ENCODE data around the gene SYNC. TPM values are rescaled to one million over a fixed set of nuclear protein-coding genes. Genes with fewer than 3 reads are reported as not detected.

Gene SYNC
- total RNA-seq, 1 experiment from 2014 or later: 0.20 TPM

GRCh38 chr1:32686387-32686786 is 16.2 kb downstream of the SYNC start:
- H3K27me3 ChIP-seq (replicated peaks; ENCODE audit: control insufficient read depth, insufficient read depth, low read length): no peaks in the 10 kb centered on the region
- CTCF ChIA-PET: no interaction called here
- no peaks in the 10 kb centered on the region for H3K36me3 ChIP-seq (ENCODE audit: control insufficient read depth, insufficient read depth, low read length)
- intact Hi-C loops (cut with micrococcal nuclease; ENCODE audit: unreplicated experiment): no loop called here
- no peaks in the 10 kb centered on the region for H3K9me3 ChIP-seq
- H3K36me3 Mint-ChIP-seq (ENCODE audit: insufficient read depth, unreplicated experiment): peaks cover 29% of the 10 kb centered on the region
- no peak overlapping the region for H3K27ac Mint-ChIP-seq (ENCODE audit: unreplicated experiment)
- H3K27me3 Mint-ChIP-seq (ENCODE audit: insufficient read depth, unreplicated experiment): no peaks in the 10 kb centered on the region
- DNase-seq: no peak
- TF ChIP-seq CTCF (IDR thresholded peaks at IDR 0.05; ENCODE audit: insufficient read depth in 1 of 2, low read depth in 1 of 2, low read length in 1 of 2, severe bottlenecking in 1 of 2, unreplicated experiment in 1 of 2): no peak
- no peak overlapping the region for H3K4me3 Mint-ChIP-seq (ENCODE audit: unreplicated experiment)
- no peaks in the 10 kb centered on the region for H3K9me3 Mint-ChIP-seq (ENCODE audit: unreplicated experiment)
- BruUV-seq (replicated peaks): no TSS peak
- no peaks in the 10 kb centered on the region for H3K4me1 ChIP-seq
- POLR2A ChIA-PET: no interaction called here
- H3K4me3 ChIP-seq (ENCODE audit: low read depth, low read length): no peak overlapping the region
- H3K4me1 Mint-ChIP-seq (ENCODE audit: low read depth, unreplicated experiment): peaks cover 6% of the 10 kb centered on the region

DNA sequence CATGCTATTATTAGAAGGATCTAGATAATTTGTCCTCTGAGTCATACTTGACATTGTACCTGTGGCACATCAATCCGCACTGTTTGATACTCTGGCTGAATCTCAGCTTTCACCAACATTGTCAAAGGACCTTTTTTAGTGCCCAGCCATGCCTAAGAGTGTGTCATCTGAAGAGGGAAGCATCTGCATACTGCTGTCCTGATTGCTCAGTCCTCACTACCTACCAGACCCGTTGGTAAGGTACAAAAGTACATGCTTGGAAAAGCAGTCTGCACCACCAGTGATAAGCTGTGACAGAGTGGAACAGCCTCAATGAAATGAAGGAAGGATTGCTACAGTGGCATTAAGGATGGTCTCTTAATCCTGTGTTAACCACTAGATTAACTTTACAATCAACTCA is 17.1 kb downstream of the SYNC start:
- BruUV-seq (replicated peaks): no TSS peak
- H3K4me1 ChIP-seq: no peaks in the 10 kb centered on the region
- ChIA-PET POLR2A (no interaction called here), CTCF (no interaction called here)
- Mint-ChIP-seq H3K9me3 (ENCODE audit: unreplicated experiment) (no peaks in the 10 kb centered on the region), H3K27ac (ENCODE audit: unreplicated experiment) (no peak overlapping the region), H3K4me3 (ENCODE audit: unreplicated experiment) (no peak overlapping the region), H3K36me3 (ENCODE audit: insufficient read depth, unreplicated experiment) (peaks cover 38% of the 10 kb centered on the region), H3K27me3 (ENCODE audit: insufficient read depth, unreplicated experiment) (no peaks in the 10 kb centered on the region), H3K4me1 (ENCODE audit: low read depth, unreplicated experiment) (peaks cover 6% of the 10 kb centered on the region)
- no peak for TF ChIP-seq CTCF (IDR thresholded peaks at IDR 0.05; ENCODE audit: insufficient read depth in 1 of 2, low read depth in 1 of 2, low read length in 1 of 2, severe bottlenecking in 1 of 2, unreplicated experiment in 1 of 2)
- H3K36me3 ChIP-seq (ENCODE audit: control insufficient read depth, insufficient read depth, low read length): no peaks in the 10 kb centered on the region
- H3K9me3 ChIP-seq: no peaks in the 10 kb centered on the region
- no peak for DNase-seq
- H3K27me3 ChIP-seq (replicated peaks; ENCODE audit: control insufficient read depth, insufficient read depth, low read length): no peaks in the 10 kb centered on the region
- H3K4me3 ChIP-seq (ENCODE audit: low read depth, low read length): no peak overlapping the region
- intact Hi-C loops (cut with micrococcal nuclease; ENCODE audit: unreplicated experiment): no loop called here

- ChIA-PET CTCF (no interaction called here), POLR2A (no interaction called here)
- no peaks in the 10 kb centered on the region for H3K27me3 Mint-ChIP-seq (ENCODE audit: insufficient read depth, unreplicated experiment)
- no TSS peak for BruUV-seq (replicated peaks)
- no peaks in the 10 kb centered on the region for H3K9me3 ChIP-seq
- intact Hi-C loops (cut with micrococcal nuclease; ENCODE audit: unreplicated experiment): no loop called here
- no peaks in the 10 kb centered on the region for H3K9me3 Mint-ChIP-seq (ENCODE audit: unreplicated experiment)
- no peaks in the 10 kb centered on the region for H3K27me3 ChIP-seq (replicated peaks; ENCODE audit: control insufficient read depth, insufficient read depth, low read length)
- H3K4me1 Mint-ChIP-seq (ENCODE audit: low read depth, unreplicated experiment): peaks cover 6% of the 10 kb centered on the region
- no peaks in the 10 kb centered on the region for H3K36me3 ChIP-seq (ENCODE audit: control insufficient read depth, insufficient read depth, low read length)
- H3K4me3 Mint-ChIP-seq (ENCODE audit: unreplicated experiment): no peak overlapping the region
- H3K4me3 ChIP-seq (ENCODE audit: low read depth, low read length): no peak overlapping the region
- H3K4me1 ChIP-seq: no peaks in the 10 kb centered on the region
- TF ChIP-seq CTCF (IDR thresholded peaks at IDR 0.05; ENCODE audit: insufficient read depth in 1 of 2, low read depth in 1 of 2, low read length in 1 of 2, severe bottlenecking in 1 of 2, unreplicated experiment in 1 of 2): no peak
- no peak for DNase-seq
- no peak overlapping the region for H3K27ac Mint-ChIP-seq (ENCODE audit: unreplicated experiment)
- H3K36me3 Mint-ChIP-seq (ENCODE audit: insufficient read depth, unreplicated experiment): peaks cover 47% of the 10 kb centered on the region
Measured at GRCh38 chr1:32684167-32684811, 18.3 kb downstream of the SYNC start.
